Ureter (tissue), 1 donor: ENCODE data around the gene CMIP. TPM values are rescaled to one million over a fixed set of nuclear protein-coding genes. Genes with fewer than 3 reads are reported as not detected.

Experiments
- DNase-seq: peaks from one replicate; pipeline ENCODE4 v3.0.0-alpha.2; 2020; ENCODE audit warnings: low spot score
- total RNA-seq: library from RNA; stranded (reverse); gene quantifications from one replicate; pipeline ENCODE4 v1.2.4, GENCODE V29; 2023
- donor health status: DM: yes; HTN: yes; CAD: no.

The CMIP gene
- total RNA-seq, 1 donor from 2014 or later: 98.0 TPM

- no peak for DNase-seq
Measured at GRCh38 chr16:81701296-81701970, 256.8 kb downstream of the CMIP start.

- no peak for DNase-seq
Measured at GRCh38 chr16:81702506-81702905, 257.9 kb downstream of the CMIP start.

- DNase-seq: no peak
Measured at GRCh38 chr16:81703177-81704155, 258.9 kb downstream of the CMIP start.

- no peak for DNase-seq
Measured at GRCh38 chr16:81705261-81705660, 260.7 kb downstream of the CMIP start.

GRCh38 chr16:81706327-81707295, 262.0 kb downstream of the CMIP start:
- no peak for DNase-seq

- DNase-seq: no peak
Measured at GRCh38 chr16:81707411-81708265, 263.0 kb downstream of the CMIP start.

- no peak for DNase-seq
Measured at GRCh38 chr16:81708266-81709015, 263.8 kb downstream of the CMIP start.

- no peak for DNase-seq
Measured at GRCh38 chr16:81709016-81709900, 264.6 kb downstream of the CMIP start.

- no peak for DNase-seq
Measured at GRCh38 chr16:81710044-81710443, 265.4 kb downstream of the CMIP start.

- DNase-seq: no peak
Measured at GRCh38 chr16:81710596-81710995, 266.0 kb downstream of the CMIP start.

- DNase-seq: no peak
Measured at GRCh38 chr16:81711657-81712319, 267.2 kb downstream of the CMIP start.

- no peak for DNase-seq
Measured at GRCh38 chr16:81712681-81713080, 268.1 kb downstream of the CMIP start.

- DNase-seq: no peak
Measured at GRCh38 chr16:81713295-81713772, 268.7 kb downstream of the CMIP start.

- DNase-seq: no peak
Measured at GRCh38 chr16:81713796-81714195, 269.2 kb downstream of the CMIP start.

GRCh38 chr16:81714583-81714982, 270.0 kb downstream of the CMIP start:
- DNase-seq: no peak

GRCh38 chr16:81715358-81716196, 271.0 kb downstream of the CMIP start:
- DNase-seq: no peak

- no peak for DNase-seq
Measured at GRCh38 chr16:81716478-81717225, 272.0 kb downstream of the CMIP start.
